CD4-positive, alpha-beta T cell (primary cell): Measurements from ENCODE around the gene NPLOC4. TPM values are rescaled to one million over a fixed set of nuclear protein-coding genes. Genes with fewer than 3 reads are reported as not detected.

Source experiments
- ATAC-seq: fragments of 200-7000 bp; cut with Tn5 transposase; one replicate; pipeline ENCODE4 v1.10.0; 2022; ENCODE audit warnings: mild to moderate bottlenecking; ENCODE audit not compliant: poor library complexity
- CTCF ChIA-PET: fragments of 350-600 bp; sonication (Branson Sonifier 250); formaldehyde crosslinking; loops from one replicate; lab custom pipeline; 2021; ENCODE audit warnings: antibody characterized with exemption, inconsistent platforms; lab: Charles Lee
- POLR2A ChIA-PET: fragments of 350-600 bp; sonication (Branson Sonifier 250); formaldehyde crosslinking; loops from one replicate; lab custom pipeline; 2021; ENCODE audit warnings: antibody characterized with exemption, inconsistent platforms; lab: Charles Lee
- DNase-seq, 14 experiments: peaks; one replicate each; pipeline ENCODE4 v3.0.0-alpha.2; 2013 to 2020; ENCODE audit warnings: mixed read lengths in 2 of 14
- H3K27ac ChIP-seq, 2 donors: one replicate each; pipeline versions ENCODE4 v1.5.1 to v1.7.0; 2013; ENCODE audit warnings: low read length in 2 of 2, low read depth in 1 of 2, mild to moderate bottlenecking in 1 of 2
- H3K27me3 ChIP-seq, 2 experiments: 1 replicate in 1 of 2; 2 replicates in 1 of 2; pipeline versions ENCODE4 v1.6.1 to v1.7.0; 2013; ENCODE audit warnings: low read length in 2 of 2, control low read depth in 1 of 2, mild to moderate bottlenecking in 1 of 2, moderate library complexity in 1 of 2; ENCODE audit not compliant: insufficient read depth in 2 of 2, control insufficient read depth in 1 of 2
- H3K36me3 ChIP-seq: one replicate; pipeline ENCODE4 v1.6.1; 2013; ENCODE audit warnings: low read length, control low read depth; ENCODE audit not compliant: insufficient read depth
- H3K4me1 ChIP-seq: one replicate; pipeline ENCODE4 v1.6.1; 2013; ENCODE audit warnings: low read length, control low read depth; ENCODE audit not compliant: insufficient read depth
- H3K4me3 ChIP-seq: one replicate; pipeline ENCODE4 v1.5.1; 2013; ENCODE audit warnings: mild to moderate bottlenecking, low read length, moderate library complexity
- H3K9me3 ChIP-seq, 2 experiments: 1 replicate in 1 of 2; 2 replicates in 1 of 2; pipeline versions ENCODE4 v1.6.1 to v1.7.0; 2013; ENCODE audit warnings: low read length in 2 of 2, mild to moderate bottlenecking in 2 of 2, control low read depth in 1 of 2, moderate library complexity in 1 of 2; ENCODE audit not compliant: control insufficient read depth in 1 of 2, insufficient read depth in 1 of 2
- H3K27ac Mint-ChIP-seq: one replicate; pipeline ENCODE4 v1.8.0; 2020; ENCODE audit warnings: mixed read lengths
- H3K27me3 Mint-ChIP-seq: one replicate; pipeline ENCODE4 v1.8.0; 2021; ENCODE audit warnings: mixed read lengths
- H3K36me3 Mint-ChIP-seq: one replicate; pipeline ENCODE4 v1.8.0; 2021; ENCODE audit warnings: low read depth, mixed read lengths
- H3K4me1 Mint-ChIP-seq: one replicate; pipeline ENCODE4 v1.8.0; 2021; ENCODE audit warnings: low read depth, mixed read lengths
- H3K4me3 Mint-ChIP-seq: one replicate; pipeline ENCODE4 v1.8.0; 2020; ENCODE audit warnings: mild to moderate bottlenecking, mixed read lengths
- H3K9me3 Mint-ChIP-seq: one replicate; pipeline ENCODE4 v1.8.0; 2020; ENCODE audit warnings: mixed read lengths
- CTCF ChIP-seq: fragments of 200-600 bp; IDR thresholded peaks from one replicate; pipeline ENCODE4 v1.8.0; 2022; ENCODE audit warnings: antibody characterized with exemption, mild to moderate bottlenecking
- intact Hi-C, 2 experiments: fragments of 100-400 bp; cut with DNase I in 1 of 2; cut with micrococcal nuclease in 1 of 2; formaldehyde crosslinking; loops; one replicate each; pipeline versions ENCODE4 v1.15.1 to v1.9.0; 2023 to 2025; cut with DNase I, micrococcal nuclease
- total RNA-seq, 174 experiments: library from RNA in 2 of 174; stranded (reverse) in 2 of 174; gene quantifications; one replicate each; pipeline ENCODE4 v1.2.3 and lab custom pipeline; 2021 to 2026

The NPLOC4 gene
- total RNA-seq, 2 experiments from 2014 or later: 61.0 to 62.4 TPM

DNA sequence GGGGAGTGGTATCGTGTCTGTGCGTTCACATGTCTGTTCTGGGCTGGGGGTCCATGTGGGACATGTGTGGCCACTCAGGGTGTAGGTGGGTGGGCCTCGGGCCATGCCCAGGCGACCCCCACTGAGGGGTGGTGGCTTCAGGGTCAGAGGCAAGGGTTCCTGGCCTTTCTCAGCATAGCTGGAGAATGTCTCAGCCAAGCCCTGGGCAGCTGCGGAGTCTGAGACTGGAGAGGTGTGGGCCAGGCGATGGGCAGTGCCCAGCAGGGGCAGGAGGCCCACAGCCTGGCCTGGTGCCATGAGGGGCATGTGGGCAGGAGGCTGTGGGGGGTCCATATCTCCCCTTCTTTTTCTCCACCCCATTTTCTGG is 107.5 kb downstream of the NPLOC4 start:
- intact Hi-C loops: no loop called here
- Mint-ChIP-seq H3K36me3 (no peaks in the 10 kb centered on the region), H3K9me3 (no peaks in the 10 kb centered on the region), H3K27me3 (peaks cover 18% of the 10 kb centered on the region), H3K4me1 (no peaks in the 10 kb centered on the region), H3K4me3 (no peak overlapping the region), H3K27ac (no peak overlapping the region)
- ATAC-seq (no peak), DNase-seq (no peak)
- H3K36me3 ChIP-seq: no peaks in the 10 kb centered on the region
- peaks cover 0 to 10% of the 10 kb centered on the region in 2 experiments for H3K9me3 ChIP-seq
- no peak overlapping the region for H3K4me3 ChIP-seq
- no peak for TF ChIP-seq CTCF
- H3K4me1 ChIP-seq: no peaks in the 10 kb centered on the region
- H3K27me3 ChIP-seq: peaks cover 15 to 27% of the 10 kb centered on the region in 2 experiments
- POLR2A ChIA-PET: no interaction called here
- CTCF ChIA-PET: no interaction called here
- H3K27ac ChIP-seq: no peak overlapping the region

DNA sequence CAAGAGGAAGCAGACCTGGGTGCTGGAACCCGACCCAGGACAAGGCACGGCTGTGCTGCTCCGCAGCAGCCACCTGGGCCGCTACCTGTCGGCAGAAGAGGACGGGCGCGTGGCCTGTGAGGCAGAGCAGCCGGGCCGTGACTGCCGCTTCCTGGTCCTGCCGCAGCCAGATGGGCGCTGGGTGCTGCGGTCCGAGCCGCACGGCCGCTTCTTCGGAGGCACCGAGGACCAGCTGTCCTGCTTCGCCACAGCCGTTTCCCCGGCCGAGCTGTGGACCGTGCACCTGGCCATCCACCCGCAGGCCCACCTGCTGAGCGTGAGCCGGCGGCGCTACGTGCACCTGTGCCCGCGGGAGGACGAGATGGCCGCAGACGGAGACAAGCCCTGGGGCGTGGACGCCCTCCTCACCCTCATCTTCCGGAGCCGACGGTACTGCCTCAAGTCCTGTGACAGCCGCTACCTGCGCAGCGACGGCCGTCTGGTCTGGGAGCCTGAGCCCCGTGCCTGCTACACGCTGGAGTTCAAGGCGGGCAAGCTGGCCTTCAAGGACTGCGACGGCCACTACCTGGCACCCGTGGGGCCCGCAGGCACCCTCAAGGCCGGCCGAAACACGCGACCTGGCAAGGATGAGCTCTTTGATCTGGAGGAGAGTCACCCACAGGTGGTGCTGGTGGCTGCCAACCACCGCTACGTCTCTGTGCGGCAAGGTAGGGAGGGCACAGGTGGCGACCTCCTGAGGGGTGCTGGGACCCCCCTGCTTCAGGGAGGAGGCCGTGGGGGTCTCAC is 108.1 kb downstream of the NPLOC4 start:
- H3K4me3 ChIP-seq: no peak overlapping the region
- CTCF ChIA-PET: no interaction called here
- intact Hi-C loops: no loop called here

GRCh38 chr17:81528384-81528650 is 108.6 kb downstream of the NPLOC4 start:
- ChIA-PET POLR2A (no interaction called here), CTCF (no interaction called here)
- H3K4me1 ChIP-seq: no peaks in the 10 kb centered on the region
- peaks cover 9% of the 10 kb centered on the region for H3K27me3 Mint-ChIP-seq
- H3K4me1 Mint-ChIP-seq: no peaks in the 10 kb centered on the region
- no peaks in the 10 kb centered on the region for H3K36me3 ChIP-seq
- intact Hi-C loops: no loop called here
- H3K9me3 Mint-ChIP-seq: no peaks in the 10 kb centered on the region
- peaks cover 0 to 13% of the 10 kb centered on the region in 2 experiments for H3K9me3 ChIP-seq
- no peak overlapping the region for H3K4me3 Mint-ChIP-seq
- DNase-seq: no peak
- peaks cover 14 to 27% of the 10 kb centered on the region in 2 experiments for H3K27me3 ChIP-seq
- no peak for ATAC-seq
- H3K36me3 Mint-ChIP-seq: no peaks in the 10 kb centered on the region
- no peak for TF ChIP-seq CTCF
- H3K27ac Mint-ChIP-seq: no peak overlapping the region
- H3K4me3 ChIP-seq: no peak overlapping the region
- H3K27ac ChIP-seq: no peak overlapping the region

More for the DNA sequence above, 108.1 kb downstream of the NPLOC4 start:
- Mint-ChIP-seq H3K27ac (no peak overlapping the region), H3K4me3 (no peak overlapping the region), H3K4me1 (no peaks in the 10 kb centered on the region), H3K9me3 (no peaks in the 10 kb centered on the region), H3K36me3 (no peaks in the 10 kb centered on the region), H3K27me3 (peaks cover 14% of the 10 kb centered on the region)
- H3K36me3 ChIP-seq: no peaks in the 10 kb centered on the region
- no peaks in the 10 kb centered on the region for H3K4me1 ChIP-seq
- POLR2A ChIA-PET: no interaction called here
- DNase-seq (no peak), ATAC-seq (no peak)
- peaks cover 0 to 10% of the 10 kb centered on the region in 2 experiments for H3K9me3 ChIP-seq
- H3K27me3 ChIP-seq: peaks cover 9 to 27% of the 10 kb centered on the region in 2 experiments
- no peak for TF ChIP-seq CTCF
- no peak overlapping the region for H3K27ac ChIP-seq
